Measurements from ENCODE around the gene RAC3. TPM values are rescaled to one million over a fixed set of nuclear protein-coding genes. Genes with fewer than 3 reads are reported as not detected.
A peak's percentile ranks its signal among the peaks of the same experiment; 100 is the strongest.

RAC3 gene
- total and polyA plus RNA-seq, 9 of the 15 experiments (the other 6 are each of a cell fraction or from before 2014, with no cell fraction given), result 0.23 to 292 (median 118) TPM

GRCh38 chr17:82031885-82032627, 578 bp downstream of the RAC3 start (continued):
- TF ChIP-seq CHD1 (IDR thresholded peaks at IDR 0.05; ENCODE audit: low read length) (peak; percentile 4), NFE2 (IDR thresholded peaks at IDR 0.05; ENCODE audit: low read depth) (no peak), RFX5 (IDR thresholded peaks at IDR 0.05; ENCODE audit: low read depth, low read length) (no peak), ZNF778 (CRISPR knock-in tag; IDR thresholded peaks at IDR 0.05) (no peak), MTA3 (IDR thresholded peaks at IDR 0.05; ENCODE audit: borderline replicate concordance) (peak; percentile 86), ZC3H4 (CRISPR knock-in tag; IDR thresholded peaks at IDR 0.05; ENCODE audit: borderline replicate concordance) (no peak), KLF13 (tag; IDR thresholded peaks at IDR 0.05; ENCODE audit: borderline replicate concordance, low read depth) (0 out of 2 replicates have a peak, but pooled peaks have one; percentile 36), KDM2B (CRISPR knock-in tag; IDR thresholded peaks at IDR 0.05) (no peak), MYC (IDR thresholded peaks at IDR 0.05; ENCODE audit: low read depth, low read length) (peak; percentile 71), MYC (CRISPR knock-in tag; IDR thresholded peaks at IDR 0.05; ENCODE audit: borderline replicate concordance, low read depth) (peak; percentile 78; the same call in 1 of the 2 replicates), SRSF9 (IDR thresholded peaks at IDR 0.05; ENCODE audit: borderline replicate concordance, low read depth, low read length) (no peak), ZNF830 (CRISPR knock-in tag; IDR thresholded peaks at IDR 0.05) (no peak), ETS1 (conservative IDR thresholded peaks at IDR 0.05; ENCODE audit: control insufficient read depth, low read depth, low read length) (peak; percentile 23; the same call in 1 of the 2 replicates), HDAC1 (IDR thresholded peaks at IDR 0.05) (peak in 1 of 2 experiments; percentile 90; a peak in 2 of 4 replicates), ARID1B (IDR thresholded peaks at IDR 0.05) (0 out of 2 replicates have a peak, but pooled peaks have one; percentile 22), CBFA2T3 (IDR thresholded peaks at IDR 0.05) (no peak), XRCC5 (IDR thresholded peaks at IDR 0.05; ENCODE audit: low read depth, low read length) (0 out of 2 replicates have a peak, but pooled peaks have one; percentile 41), ZNF583 (CRISPR knock-in tag; IDR thresholded peaks at IDR 0.05) (0 out of 2 replicates have a peak, but pooled peaks have one; percentile 53), SRF (CRISPR knock-in tag; IDR thresholded peaks at IDR 0.05) (peak in 1 of 2 experiments; percentile 34; a peak in 1 of 4 replicates), ZNF551 (CRISPR knock-in tag; IDR thresholded peaks at IDR 0.05) (no peak), SIN3B (IDR thresholded peaks at IDR 0.05; ENCODE audit: low read depth) (peak; percentile 40; the same call in 1 of the 2 replicates), HNRNPK (IDR thresholded peaks at IDR 0.05; ENCODE audit: low read depth, low read length, poor library complexity, severe bottlenecking) (peak; percentile 21), RBBP5 (IDR thresholded peaks at IDR 0.05; ENCODE audit: borderline replicate concordance, insufficient read depth, low read length, poor library complexity, severe bottlenecking) (no peak), ID3 (CRISPR knock-in tag; IDR thresholded peaks at IDR 0.05) (no peak), ID3 (tag; IDR thresholded peaks at IDR 0.05) (peak; percentile 58; the same call in 1 of the 2 replicates), RBM17 (IDR thresholded peaks at IDR 0.05; ENCODE audit: borderline replicate concordance, low read depth, low read length) (no peak)
- TF ChIP-seq, protein P1, sequence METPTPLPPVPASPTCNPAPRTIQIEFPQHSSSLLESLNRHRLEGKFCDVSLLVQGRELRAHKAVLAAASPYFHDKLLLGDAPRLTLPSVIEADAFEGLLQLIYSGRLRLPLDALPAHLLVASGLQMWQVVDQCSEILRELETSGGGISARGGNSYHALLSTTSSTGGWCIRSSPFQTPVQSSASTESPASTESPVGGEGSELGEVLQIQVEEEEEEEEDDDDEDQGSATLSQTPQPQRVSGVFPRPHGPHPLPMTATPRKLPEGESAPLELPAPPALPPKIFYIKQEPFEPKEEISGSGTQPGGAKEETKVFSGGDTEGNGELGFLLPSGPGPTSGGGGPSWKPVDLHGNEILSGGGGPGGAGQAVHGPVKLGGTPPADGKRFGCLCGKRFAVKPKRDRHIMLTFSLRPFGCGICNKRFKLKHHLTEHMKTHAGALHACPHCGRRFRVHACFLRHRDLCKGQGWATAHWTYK (CRISPR knock-in tag; IDR thresholded peaks at IDR 0.05), result 0 out of 2 replicates have a peak, but pooled peaks have one; percentile 66

All from K562 (cell line).